CD4-positive, alpha-beta T cell (primary cell): Measurements from ENCODE around the gene SPG7. TPM values are rescaled to one million over a fixed set of nuclear protein-coding genes. Genes with fewer than 3 reads are reported as not detected.
A peak's percentile ranks its signal among the peaks of the same experiment; 100 is the strongest.

Source experiments
- ATAC-seq: fragments of 200-7000 bp; cut with Tn5 transposase; one replicate; pipeline ENCODE4 v1.10.0; 2022; ENCODE audit warnings: mild to moderate bottlenecking; ENCODE audit not compliant: poor library complexity
- CTCF ChIA-PET: fragments of 350-600 bp; sonication (Branson Sonifier 250); formaldehyde crosslinking; loops from one replicate; lab custom pipeline; 2021; ENCODE audit warnings: antibody characterized with exemption, inconsistent platforms; lab: Charles Lee
- POLR2A ChIA-PET: fragments of 350-600 bp; sonication (Branson Sonifier 250); formaldehyde crosslinking; loops from one replicate; lab custom pipeline; 2021; ENCODE audit warnings: antibody characterized with exemption, inconsistent platforms; lab: Charles Lee
- DNase-seq, 14 experiments: peaks; one replicate each; pipeline ENCODE4 v3.0.0-alpha.2; 2013 to 2020; ENCODE audit warnings: mixed read lengths in 2 of 14
- H3K27ac ChIP-seq, 2 donors: one replicate each; pipeline versions ENCODE4 v1.5.1 to v1.7.0; 2013; ENCODE audit warnings: low read length in 2 of 2, low read depth in 1 of 2, mild to moderate bottlenecking in 1 of 2
- H3K27me3 ChIP-seq, 2 experiments: 1 replicate in 1 of 2; 2 replicates in 1 of 2; pipeline versions ENCODE4 v1.6.1 to v1.7.0; 2013; ENCODE audit warnings: low read length in 2 of 2, control low read depth in 1 of 2, mild to moderate bottlenecking in 1 of 2, moderate library complexity in 1 of 2; ENCODE audit not compliant: insufficient read depth in 2 of 2, control insufficient read depth in 1 of 2
- H3K36me3 ChIP-seq: one replicate; pipeline ENCODE4 v1.6.1; 2013; ENCODE audit warnings: low read length, control low read depth; ENCODE audit not compliant: insufficient read depth
- H3K4me1 ChIP-seq: one replicate; pipeline ENCODE4 v1.6.1; 2013; ENCODE audit warnings: low read length, control low read depth; ENCODE audit not compliant: insufficient read depth
- H3K4me3 ChIP-seq: one replicate; pipeline ENCODE4 v1.5.1; 2013; ENCODE audit warnings: mild to moderate bottlenecking, low read length, moderate library complexity
- H3K9me3 ChIP-seq, 2 experiments: 1 replicate in 1 of 2; 2 replicates in 1 of 2; pipeline versions ENCODE4 v1.6.1 to v1.7.0; 2013; ENCODE audit warnings: low read length in 2 of 2, mild to moderate bottlenecking in 2 of 2, control low read depth in 1 of 2, moderate library complexity in 1 of 2; ENCODE audit not compliant: control insufficient read depth in 1 of 2, insufficient read depth in 1 of 2
- H3K27ac Mint-ChIP-seq: one replicate; pipeline ENCODE4 v1.8.0; 2020; ENCODE audit warnings: mixed read lengths
- H3K27me3 Mint-ChIP-seq: one replicate; pipeline ENCODE4 v1.8.0; 2021; ENCODE audit warnings: mixed read lengths
- H3K36me3 Mint-ChIP-seq: one replicate; pipeline ENCODE4 v1.8.0; 2021; ENCODE audit warnings: low read depth, mixed read lengths
- H3K4me1 Mint-ChIP-seq: one replicate; pipeline ENCODE4 v1.8.0; 2021; ENCODE audit warnings: low read depth, mixed read lengths
- H3K4me3 Mint-ChIP-seq: one replicate; pipeline ENCODE4 v1.8.0; 2020; ENCODE audit warnings: mild to moderate bottlenecking, mixed read lengths
- H3K9me3 Mint-ChIP-seq: one replicate; pipeline ENCODE4 v1.8.0; 2020; ENCODE audit warnings: mixed read lengths
- CTCF ChIP-seq: fragments of 200-600 bp; IDR thresholded peaks from one replicate; pipeline ENCODE4 v1.8.0; 2022; ENCODE audit warnings: antibody characterized with exemption, mild to moderate bottlenecking
- intact Hi-C, 2 experiments: fragments of 100-400 bp; cut with DNase I in 1 of 2; cut with micrococcal nuclease in 1 of 2; formaldehyde crosslinking; loops; one replicate each; pipeline versions ENCODE4 v1.15.1 to v1.9.0; 2023 to 2025; cut with DNase I, micrococcal nuclease
- total RNA-seq, 174 experiments: library from RNA in 2 of 174; stranded (reverse) in 2 of 174; gene quantifications; one replicate each; pipeline ENCODE4 v1.2.3 and lab custom pipeline; 2021 to 2026

SPG7 gene
- total RNA-seq, 2 experiments from 2014 or later = 163 to 167 TPM

GRCh38 chr16:89571636-89572035, 63.4 kb downstream of the SPG7 start:
- Mint-ChIP-seq H3K27me3 (peaks cover 17% of the 10 kb centered on the region), H3K4me1 (peaks cover 22% of the 10 kb centered on the region), H3K4me3 (no peak overlapping the region), H3K36me3 (no peaks in the 10 kb centered on the region), H3K9me3 (no peaks in the 10 kb centered on the region), H3K27ac (no peak overlapping the region)
- ATAC-seq (no peak), DNase-seq (no peak)
- CTCF ChIA-PET = no interaction called here
- H3K36me3 ChIP-seq = no peaks in the 10 kb centered on the region
- peaks cover 34% of the 10 kb centered on the region for H3K4me1 ChIP-seq
- peaks cover 11 to 14% of the 10 kb centered on the region in 2 experiments for H3K27me3 ChIP-seq
- no peak overlapping the region for H3K4me3 ChIP-seq
- POLR2A ChIA-PET = interaction anchor here (0.8 kb wide), 1 partner anchor 10 kb away, joined by 4 read pairs; no protein-coding TSS in a partner anchor
- intact Hi-C loops = loop anchor here in 1 of 2 experiments (10.0 kb wide), 1 partner anchor 293 kb away; no protein-coding TSS in a partner anchor
- no peak for TF ChIP-seq CTCF
- H3K27ac ChIP-seq = no peak overlapping the region
- peaks cover 0 to 7% of the 10 kb centered on the region in 2 experiments for H3K9me3 ChIP-seq

GRCh38 chr16:89572073-89572484, 63.9 kb downstream of the SPG7 start:
- Mint-ChIP-seq H3K27ac (peak overlapping the region; percentile 25), H3K4me1 (peaks cover 22% of the 10 kb centered on the region), H3K27me3 (peaks cover 17% of the 10 kb centered on the region), H3K36me3 (no peaks in the 10 kb centered on the region), H3K9me3 (no peaks in the 10 kb centered on the region), H3K4me3 (no peak overlapping the region)
- Histone ChIP-seq H3K36me3 (no peaks in the 10 kb centered on the region), H3K9me3 (peaks cover 0 to 7% of the 10 kb centered on the region in 2 experiments), H3K4me1 (peaks cover 34% of the 10 kb centered on the region), H3K4me3 (no peak overlapping the region), H3K27me3 (peaks cover 11 to 14% of the 10 kb centered on the region in 2 experiments), H3K27ac (no peak overlapping the region)
- DNase-seq (no peak), ATAC-seq (no peak)
- CTCF ChIA-PET = no interaction called here
- intact Hi-C loops = loop anchor here in 1 of 2 experiments (10.0 kb wide), 1 partner anchor 293 kb away; no protein-coding TSS in a partner anchor
- POLR2A ChIA-PET = interaction anchor here (0.8 kb wide), 1 partner anchor 10 kb away, joined by 4 read pairs; no protein-coding TSS in a partner anchor
- no peak for TF ChIP-seq CTCF

- no peaks in the 10 kb centered on the region for H3K36me3 ChIP-seq
- H3K9me3 Mint-ChIP-seq = no peaks in the 10 kb centered on the region
- H3K4me3 Mint-ChIP-seq = no peak overlapping the region
- H3K27ac Mint-ChIP-seq = no peak overlapping the region
- CTCF ChIA-PET = no interaction called here
- ATAC-seq (no peak), DNase-seq (no peak)
- TF ChIP-seq CTCF = no peak
- POLR2A ChIA-PET = interaction anchor here (0.8 kb wide), 1 partner anchor 11 kb away, joined by 4 read pairs; no protein-coding TSS in a partner anchor
- peaks cover 34% of the 10 kb centered on the region for H3K4me1 ChIP-seq
- peaks cover 11 to 14% of the 10 kb centered on the region in 2 experiments for H3K27me3 ChIP-seq
- H3K4me3 ChIP-seq = no peak overlapping the region
- no peaks in the 10 kb centered on the region for H3K36me3 Mint-ChIP-seq
- no peak overlapping the region for H3K27ac ChIP-seq
- H3K9me3 ChIP-seq = peaks cover 0 to 7% of the 10 kb centered on the region in 2 experiments
- intact Hi-C loops = loop anchor here in 1 of 2 experiments (10.0 kb wide), 1 partner anchor 292 kb away; no protein-coding TSS in a partner anchor
- peaks cover 18% of the 10 kb centered on the region for H3K4me1 Mint-ChIP-seq
- H3K27me3 Mint-ChIP-seq = peaks cover 20% of the 10 kb centered on the region
Measured at GRCh38 chr16:89572485-89573205, 64.4 kb downstream of the SPG7 start.
